SHP77 treated with DMSO at 0.1 percent for 48 hours (cell line): ENCODE data around the gene CHRM1.
A peak's percentile ranks its signal among the peaks of the same experiment; 100 is the strongest.
"Not testable (repeated sequence)": the region's sequence is repeated elsewhere in the genome, so short reads cannot be mapped to it uniquely, and the experiment has no call there.

Experiments
- DNase-seq: peaks from one replicate; lab custom pipeline; 2025; lab: John Stamatoyannopoulos, UW

The CHRM1 gene, protein sequence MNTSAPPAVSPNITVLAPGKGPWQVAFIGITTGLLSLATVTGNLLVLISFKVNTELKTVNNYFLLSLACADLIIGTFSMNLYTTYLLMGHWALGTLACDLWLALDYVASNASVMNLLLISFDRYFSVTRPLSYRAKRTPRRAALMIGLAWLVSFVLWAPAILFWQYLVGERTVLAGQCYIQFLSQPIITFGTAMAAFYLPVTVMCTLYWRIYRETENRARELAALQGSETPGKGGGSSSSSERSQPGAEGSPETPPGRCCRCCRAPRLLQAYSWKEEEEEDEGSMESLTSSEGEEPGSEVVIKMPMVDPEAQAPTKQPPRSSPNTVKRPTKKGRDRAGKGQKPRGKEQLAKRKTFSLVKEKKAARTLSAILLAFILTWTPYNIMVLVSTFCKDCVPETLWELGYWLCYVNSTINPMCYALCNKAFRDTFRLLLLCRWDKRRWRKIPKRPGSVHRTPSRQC

DNA sequence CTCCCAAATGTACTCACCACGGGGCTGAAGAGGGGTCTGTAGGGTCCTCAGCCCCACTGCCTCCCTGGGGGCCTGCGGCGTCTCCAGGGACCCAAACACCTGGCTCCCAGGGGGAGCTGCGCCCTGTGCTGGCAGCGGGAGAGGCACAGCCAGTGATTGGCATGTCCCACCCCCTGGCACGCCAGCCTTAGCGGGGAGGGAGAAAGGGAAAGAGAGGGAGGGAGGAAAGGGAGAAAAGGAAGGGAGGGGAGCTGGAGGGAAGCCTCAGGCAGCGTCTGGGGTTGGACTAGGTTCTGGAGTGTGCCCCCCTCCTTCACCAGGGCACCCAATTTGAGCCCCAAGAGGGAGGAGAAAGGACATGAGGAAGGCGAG is at the start of gene CHRM1:
TSS of gene CHRM1 (minus strand) at position 163 of the 372 bp plus-strand sequence. CDS start 10,263 bp downstream, outside the sequence.
- no peak for DNase-seq

GRCh38 chr11:62965574-62965973 is 44.4 kb upstream of the CHRM1 start:
- no peak for DNase-seq

DNA sequence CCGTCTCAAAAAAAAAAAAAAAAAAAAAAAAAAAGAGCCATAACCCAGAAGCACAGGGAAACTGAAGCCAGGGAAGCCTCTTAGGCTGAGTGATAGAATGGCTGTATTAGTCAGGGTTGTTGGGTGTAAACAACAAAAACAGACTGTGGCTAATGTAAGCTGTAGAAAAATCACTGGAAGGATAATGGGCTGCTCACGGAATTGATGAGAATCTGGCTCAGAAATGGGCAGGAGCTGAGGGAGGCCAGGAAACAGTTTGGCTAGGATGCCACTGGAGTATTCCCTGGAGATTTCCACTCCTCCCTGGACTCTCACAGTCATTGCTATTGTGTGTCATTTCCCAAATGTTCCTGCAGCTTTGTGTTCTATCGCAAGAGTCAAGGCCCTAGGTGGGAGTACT is 41.2 kb upstream of the CHRM1 start:
- DNase-seq, result no peak

- no peak for DNase-seq
Observed at GRCh38 chr11:62961017-62961570, 39.9 kb upstream of the CHRM1 start.

- no peak for DNase-seq
Observed at GRCh38 chr11:62959422-62959980, 38.3 kb upstream of the CHRM1 start.

GRCh38 chr11:62958547-62959421 is 37.6 kb upstream of the CHRM1 start:
- no peak for DNase-seq

GRCh38 chr11:62957147-62957546 is 36.0 kb upstream of the CHRM1 start:
- DNase-seq, result no peak

GRCh38 chr11:62954478-62954877 is 33.3 kb upstream of the CHRM1 start:
- no peak for DNase-seq

DNA sequence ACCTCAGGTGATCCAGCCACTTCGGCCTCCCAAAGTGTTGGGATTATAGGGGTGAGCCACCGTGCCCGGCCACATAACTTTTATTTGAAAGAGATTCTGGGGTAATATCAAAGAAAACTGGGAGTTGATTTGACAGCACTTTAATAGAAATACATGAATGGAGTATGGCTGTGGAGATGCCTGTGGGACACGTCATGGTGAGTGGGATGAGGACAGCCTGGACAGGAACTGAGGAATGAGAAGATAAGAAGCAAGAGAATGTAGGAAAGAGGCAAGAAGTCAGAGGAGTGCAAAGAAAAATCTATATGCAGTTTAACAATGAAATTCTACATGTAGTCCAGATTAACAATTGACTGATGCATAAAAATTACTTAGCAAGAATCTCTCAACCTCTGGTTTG is 32.6 kb upstream of the CHRM1 start:
- no peak for DNase-seq

GRCh38 chr11:62948765-62949320 is 27.7 kb upstream of the CHRM1 start:
- DNase-seq, result no peak

- not testable (repeated sequence) for DNase-seq
Observed at GRCh38 chr11:62945538-62945937, 24.4 kb upstream of the CHRM1 start.

GRCh38 chr11:62937528-62937927 is 16.4 kb upstream of the CHRM1 start:
- not testable (repeated sequence) for DNase-seq

GRCh38 chr11:62934496-62934785 is 13.3 kb upstream of the CHRM1 start:
- DNase-seq, result no peak

DNA sequence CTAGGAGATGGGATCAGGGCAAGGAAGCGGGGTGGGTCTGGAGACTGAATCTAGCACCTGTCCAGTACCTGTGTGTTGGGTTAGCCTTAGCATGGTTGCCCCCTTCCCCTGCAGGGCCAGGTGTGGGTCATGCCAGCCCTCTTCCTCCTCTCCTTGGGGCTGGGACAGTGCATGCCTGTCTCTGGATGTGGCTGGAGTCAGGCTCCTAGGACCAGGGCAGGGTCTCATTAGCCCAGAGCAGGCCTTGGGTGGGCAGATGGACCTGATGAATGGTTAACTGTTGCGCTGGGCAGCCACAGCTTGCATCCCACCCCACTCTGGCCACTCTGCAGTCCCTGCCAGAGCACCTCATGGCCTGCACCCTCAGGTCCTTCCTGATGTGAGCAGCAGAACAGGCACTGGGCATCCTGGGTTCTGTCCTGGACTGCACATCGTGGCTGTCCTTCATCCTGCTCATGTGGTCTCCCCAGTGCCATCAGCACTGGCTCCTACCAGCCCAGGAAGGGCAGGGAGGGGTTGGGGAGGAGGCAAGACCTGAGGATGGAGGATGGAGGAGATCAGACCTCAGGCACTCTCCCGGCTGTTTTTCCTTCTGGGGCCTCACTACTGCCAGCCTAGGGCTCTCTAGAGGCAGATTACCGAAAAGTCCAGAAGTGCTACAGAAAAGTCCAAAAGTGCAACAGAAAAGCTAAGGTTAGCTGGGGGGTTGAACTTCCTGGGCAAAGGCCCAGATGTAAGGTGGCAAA is 12.8 kb upstream of the CHRM1 start:
- DNase-seq, result no peak

DNA sequence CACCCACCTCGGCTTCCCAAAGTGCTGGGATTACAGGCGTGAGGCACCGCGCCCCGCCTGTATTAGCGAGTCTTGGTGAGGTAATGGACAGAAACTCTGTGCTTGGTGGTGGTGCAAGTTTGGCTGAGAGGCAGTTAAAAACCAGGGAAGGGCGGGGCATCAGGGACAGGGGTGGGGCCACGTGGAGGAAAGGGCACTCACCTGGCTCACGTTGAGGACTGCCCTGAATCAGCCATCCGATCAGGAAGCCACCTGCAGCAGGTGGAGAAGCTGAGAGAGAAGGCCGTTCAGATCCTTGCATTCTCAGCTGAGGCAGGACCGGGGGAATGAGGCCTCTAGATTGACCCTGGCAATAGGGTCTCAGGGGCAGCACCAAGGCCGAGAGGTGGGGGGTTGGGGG is 12.1 kb upstream of the CHRM1 start:
- DNase-seq, result no peak

DNA sequence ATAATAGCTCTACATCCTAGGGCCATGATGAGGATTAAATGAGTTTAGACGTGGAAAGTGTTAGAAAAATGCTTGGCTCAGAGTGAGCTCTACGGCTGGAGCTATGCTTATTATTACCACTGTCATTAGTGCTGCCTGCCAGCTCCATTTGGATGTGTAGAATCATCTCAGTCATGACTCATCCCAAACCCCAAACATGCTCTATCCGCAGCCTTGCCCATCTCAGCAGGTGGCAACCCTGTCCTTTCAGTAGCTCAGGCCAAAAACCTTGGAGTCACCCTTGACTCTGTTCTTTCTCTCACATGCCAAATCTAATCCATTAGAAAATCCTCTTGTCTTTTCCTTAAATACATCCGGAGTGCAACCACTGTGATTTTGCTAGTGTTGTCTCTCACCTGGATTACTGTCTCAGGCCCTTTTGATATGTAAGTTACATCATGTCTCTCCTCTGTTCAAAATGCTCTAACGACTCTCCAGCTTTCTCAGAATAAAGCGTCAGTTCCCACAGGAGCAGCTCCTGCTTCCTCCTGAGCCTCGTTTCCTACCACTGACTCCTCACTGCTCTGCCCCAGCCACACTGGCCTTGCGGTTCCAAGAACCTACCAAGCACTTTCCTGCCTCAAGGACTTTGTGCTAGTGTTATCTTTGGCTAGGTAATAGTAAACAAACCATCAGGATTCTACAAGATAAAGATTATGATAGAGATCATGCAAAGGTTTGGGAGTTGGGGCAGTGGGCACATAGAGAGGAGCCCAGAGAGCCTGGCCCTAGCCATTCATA is 10.5 kb upstream of the CHRM1 start:
- DNase-seq, result peak; percentile 25

- DNase-seq, result no peak
Observed at GRCh38 chr11:62930666-62931065, 9.5 kb upstream of the CHRM1 start.

DNA sequence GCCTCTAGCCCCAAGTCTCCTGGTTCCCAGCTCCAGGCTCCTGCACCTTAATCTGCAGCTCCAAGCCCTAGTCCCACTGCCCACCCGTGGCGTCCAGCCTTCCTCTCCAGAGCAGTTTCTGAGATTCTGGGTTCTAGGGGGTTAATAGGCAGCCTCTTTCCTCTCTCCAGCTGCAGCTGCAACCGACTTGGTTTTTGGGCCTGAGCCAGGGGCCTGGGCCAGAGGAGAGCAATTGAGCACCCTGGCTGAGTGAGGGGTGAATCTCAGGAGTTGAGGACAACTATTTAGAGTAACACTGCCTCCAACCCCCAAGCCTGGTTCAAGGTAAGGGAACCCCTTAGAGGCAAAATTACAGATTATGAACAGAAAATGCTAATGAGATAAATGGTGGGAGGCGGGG is 9.0 kb upstream of the CHRM1 start:
- DNase-seq, result peak; percentile 71

DNA sequence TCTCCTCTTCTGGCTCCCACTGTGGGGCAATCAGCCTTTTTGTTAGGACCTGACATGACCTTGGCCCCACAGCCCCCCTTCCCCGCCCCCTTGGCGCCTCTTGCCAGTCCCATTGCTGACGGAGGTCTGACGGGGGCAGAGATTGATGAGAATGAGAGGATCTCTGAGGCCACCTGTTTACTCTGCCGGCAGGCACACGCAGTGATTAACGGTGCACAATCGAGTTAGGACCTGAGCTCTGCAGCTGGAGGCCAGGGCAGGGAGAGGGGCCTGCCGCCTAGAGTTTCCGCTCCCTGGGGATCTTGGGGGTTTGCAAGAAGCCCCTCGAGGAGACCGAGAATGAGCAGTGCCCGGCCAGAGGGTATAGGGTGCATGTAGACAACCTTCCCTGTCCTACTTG is 6.8 kb upstream of the CHRM1 start:
- peak; percentile 61 for DNase-seq

DNA sequence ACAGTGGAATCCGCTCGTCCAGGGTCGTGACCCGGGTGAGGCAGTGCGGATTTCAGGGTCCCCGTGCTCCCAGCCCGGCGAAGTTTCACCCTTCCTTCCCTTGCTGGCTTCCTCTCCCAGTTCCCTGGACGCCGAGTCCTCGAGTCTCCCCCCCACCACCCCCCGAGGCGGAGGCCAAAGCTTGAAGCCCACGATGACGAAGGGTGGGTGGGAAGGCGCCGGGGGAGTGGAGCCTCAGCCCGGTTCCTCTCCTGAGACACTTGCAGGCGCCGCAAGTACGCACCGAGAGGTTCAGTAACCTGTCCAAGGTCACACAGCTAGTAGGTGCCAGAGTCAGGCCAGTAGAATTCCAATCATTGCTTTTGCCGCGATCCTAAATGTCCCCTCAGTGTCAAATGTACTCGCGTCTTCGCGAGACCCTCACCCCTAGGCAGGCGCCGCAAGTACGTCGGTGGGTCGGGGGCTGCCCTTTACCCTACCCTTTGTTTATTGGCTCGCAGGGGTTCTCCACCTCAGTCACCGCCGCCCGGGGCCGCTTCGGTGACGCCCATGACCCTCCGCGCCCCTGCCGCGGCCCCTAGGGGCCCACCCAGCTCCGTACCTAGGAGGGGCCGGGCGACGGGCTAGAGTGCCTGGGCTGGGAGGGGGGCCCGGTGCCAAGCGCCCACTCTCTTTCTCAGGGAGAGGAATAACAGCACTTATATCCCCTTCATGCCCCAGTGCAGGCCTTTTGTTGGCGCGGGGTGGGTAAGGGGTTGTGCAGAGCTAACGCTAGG is 5.7 kb upstream of the CHRM1 start:
- no peak for DNase-seq
